RWPE1 (cell line): ENCODE measurements around the gene PRKN.

Source experiments
- CTCF ChIA-PET: fragments of 350-600 bp; sonication (Branson Sonifier 250); formaldehyde crosslinking; extraction: SDS; loops from one replicate; lab custom pipeline; 2021; lab: Yijun Ruan, JAX
- POLR2A ChIA-PET: fragments of 400-600 bp; formaldehyde crosslinking; extraction: SDS; loops from one replicate; lab custom pipeline; 2020; ENCODE audit warnings: antibody characterized with exemption; ENCODE audit not compliant: low non-redundant PET; lab: Yijun Ruan, JAX
- DNase-seq: peaks from one replicate; pipeline ENCODE4 v3.0.0; 2012; ENCODE audit warnings: low spot score
- H3K27ac ChIP-seq: fragments of 450-650 bp; 2 replicates; pipeline ENCODE4 v1.5.1; 2017
- CTCF ChIP-seq: fragments of 450-650 bp; conservative IDR thresholded peaks from 2 replicates; pipeline ENCODE4 v1.5.1; 2017; ENCODE audit warnings: low read depth, mild to moderate bottlenecking

PRKN gene

GRCh38 chr6:161584051-161584450 is 1143.5 kb downstream of the PRKN start:
- peak; percentile 61 for DNase-seq
- ChIA-PET CTCF (interaction anchor here (0.6 kb wide), 1 partner anchor 189 kb away, joined by 3 read pairs; no protein-coding TSS in a partner anchor), POLR2A (no interaction called here)
- H3K27ac ChIP-seq = no peak overlapping the region
- no peak for TF ChIP-seq CTCF

DNA sequence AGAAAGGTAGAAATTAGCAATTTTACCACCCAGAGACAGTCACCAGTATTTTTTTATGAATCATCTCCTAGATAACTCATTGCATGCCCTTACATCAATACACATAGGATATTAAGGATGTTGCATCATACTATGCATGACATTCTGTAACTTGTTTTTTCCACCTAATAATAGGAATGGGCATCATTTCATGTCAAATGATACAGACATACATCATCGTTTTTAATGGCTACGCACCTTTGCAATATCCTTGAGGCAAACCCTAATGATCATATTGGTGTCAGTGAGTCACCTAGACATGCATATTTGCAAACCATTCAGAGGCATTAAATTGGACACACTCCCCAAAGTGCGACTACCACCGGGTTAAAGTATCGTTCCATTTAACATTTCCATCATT is 1144.0 kb downstream of the PRKN start:
- ChIA-PET CTCF (interaction anchor here (0.6 kb wide), 2 partner anchors 188 to 1271 kb away, joined by 3 read pairs; no protein-coding TSS in a partner anchor), POLR2A (no interaction called here)
- no peak for TF ChIP-seq CTCF
- no peak overlapping the region for H3K27ac ChIP-seq
- peak; percentile 75 for DNase-seq

DNA sequence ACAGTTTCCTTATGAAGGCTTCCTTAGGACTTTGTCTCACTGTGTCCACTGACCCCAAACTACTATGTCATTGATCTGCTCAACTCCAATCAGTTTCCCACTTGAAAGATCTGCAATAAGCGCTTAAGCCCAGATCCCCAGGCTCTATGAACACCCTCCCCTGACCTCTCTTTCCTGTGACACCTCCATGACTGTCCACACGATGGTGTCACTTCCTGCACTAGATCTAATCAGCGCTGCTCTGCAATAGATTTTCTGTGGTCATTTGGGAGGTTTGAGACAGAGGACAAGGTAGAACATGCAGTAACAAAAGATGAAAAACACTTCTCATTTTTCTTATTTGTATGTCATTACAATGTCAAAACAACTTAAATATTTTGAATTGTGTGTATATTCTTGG is 1149.1 kb downstream of the PRKN start:
- no peak overlapping the region for H3K27ac ChIP-seq
- no peak for TF ChIP-seq CTCF
- CTCF ChIA-PET = interaction anchor here (0.6 kb wide), 1 partner anchor 65 kb away, joined by 3 read pairs; no protein-coding TSS in a partner anchor
- DNase-seq = no peak
- POLR2A ChIA-PET = no interaction called here

- ChIA-PET POLR2A (no interaction called here), CTCF (no interaction called here)
- no peak for DNase-seq
- no peak overlapping the region for H3K27ac ChIP-seq
- TF ChIP-seq CTCF = no peak
Measured at GRCh38 chr6:161575523-161576254, 1151.9 kb downstream of the PRKN start.

GRCh38 chr6:161568885-161569456 is 1158.6 kb downstream of the PRKN start:
- H3K27ac ChIP-seq = no peak overlapping the region
- no peak for TF ChIP-seq CTCF
- DNase-seq = no peak
- ChIA-PET CTCF (no interaction called here), POLR2A (no interaction called here)

- H3K27ac ChIP-seq = no peak overlapping the region
- TF ChIP-seq CTCF = no peak
- DNase-seq = no peak
- POLR2A ChIA-PET = no interaction called here
- CTCF ChIA-PET = no interaction called here
Measured at GRCh38 chr6:161564952-161565351, 1162.6 kb downstream of the PRKN start.
